Caco-2 (cell line): ENCODE measurements around the gene ARHGEF10L. TPM values are rescaled to one million over a fixed set of nuclear protein-coding genes. Genes with fewer than 3 reads are reported as not detected.

Source experiments
- BruUV-seq: library from RNA; stranded (reverse); fragments of 400-500 nt; replicated peaks from 2 replicates; lab custom pipeline; 2021; lab: Mats Ljungman, UMichigan
- CTCF ChIA-PET: fragments of 300-600 bp; sonication (Branson Sonifier 250); formaldehyde crosslinking; loops from one replicate; lab custom pipeline; 2022; ENCODE audit warnings: antibody characterized with exemption; lab: Charles Lee
- POLR2A ChIA-PET: fragments of 300-600 bp; sonication (Branson Sonifier 250); formaldehyde crosslinking; loops from one replicate; lab custom pipeline; 2022; ENCODE audit warnings: antibody characterized with exemption; lab: Charles Lee
- DNase-seq, 2 experiments: peaks; one replicate each; pipeline versions ENCODE4 v3.0.0 to v3.0.0-alpha.2; 2020 to 2022
- H3K27me3 ChIP-seq: replicated peaks from 2 replicates; pipeline ENCODE4 v1.6.0; 2011; ENCODE audit warnings: low read length; ENCODE audit not compliant: control insufficient read depth, insufficient read depth
- H3K36me3 ChIP-seq: 2 replicates; pipeline ENCODE4 v1.5.1; 2011; ENCODE audit warnings: low read length; ENCODE audit not compliant: control insufficient read depth, insufficient read depth
- H3K4me1 ChIP-seq: fragments of 250-450 bp; sonication (Bioruptor Pico); 2 replicates; pipeline ENCODE4 v1.5.1; 2020; ENCODE audit warnings: mild to moderate bottlenecking
- H3K4me3 ChIP-seq: 2 replicates; pipeline ENCODE4 v1.5.1; 2011; ENCODE audit warnings: low read depth, mild to moderate bottlenecking, control low read depth, low read length
- H3K9me3 ChIP-seq: fragments of 250-450 bp; sonication (Bioruptor Pico); 2 replicates; pipeline ENCODE4 v1.5.1; 2020; ENCODE audit warnings: mild to moderate bottlenecking, moderate library complexity
- H3K27ac Mint-ChIP-seq: one replicate; pipeline ENCODE4 v1.8.0; 2022; ENCODE audit warnings: mixed read lengths; ENCODE audit not compliant: unreplicated experiment
- H3K27me3 Mint-ChIP-seq: one replicate; pipeline ENCODE4 v1.8.0; 2022; ENCODE audit warnings: mixed read lengths; ENCODE audit not compliant: insufficient read depth, unreplicated experiment
- H3K36me3 Mint-ChIP-seq: one replicate; pipeline ENCODE4 v1.8.0; 2022; ENCODE audit warnings: mild to moderate bottlenecking, mixed read lengths; ENCODE audit not compliant: insufficient read depth, unreplicated experiment
- H3K4me1 Mint-ChIP-seq: one replicate; pipeline ENCODE4 v1.8.0; 2022; ENCODE audit warnings: low read depth, mixed read lengths; ENCODE audit not compliant: unreplicated experiment
- H3K4me3 Mint-ChIP-seq: one replicate; pipeline ENCODE4 v1.8.0; 2022; ENCODE audit warnings: mild to moderate bottlenecking, moderate library complexity, mixed read lengths; ENCODE audit not compliant: unreplicated experiment
- H3K9me3 Mint-ChIP-seq: one replicate; pipeline ENCODE4 v1.8.0; 2022; ENCODE audit warnings: mixed read lengths; ENCODE audit not compliant: unreplicated experiment
- CTCF ChIP-seq, 2 experiments: fragments of 200-600 bp in 1 of 2; IDR thresholded peaks; 1 replicate in 1 of 2; 2 replicates in 1 of 2; pipeline versions ENCODE4 v1.5.1 to v1.8.0; 2011 to 2022; ENCODE audit warnings: antibody characterized with exemption in 1 of 2, control low read depth in 1 of 2, inconsistent platforms in 1 of 2, low read depth in 1 of 2, low read length in 1 of 2, mild to moderate bottlenecking in 1 of 2, moderate library complexity in 1 of 2; ENCODE audit not compliant: insufficient read depth in 1 of 2, severe bottlenecking in 1 of 2, unreplicated experiment in 1 of 2
- intact Hi-C: fragments of 100-400 bp; cut with micrococcal nuclease; formaldehyde crosslinking; loops from one replicate; pipeline ENCODE4 v1.10.0; 2022; ENCODE audit not compliant: unreplicated experiment
- total RNA-seq: library from RNA; stranded (reverse); gene quantifications from 2 replicates; pipeline ENCODE4 v1.2.3, GENCODE V29; 2022

Gene ARHGEF10L
- total RNA-seq, 1 experiment from 2014 or later: 31.3 TPM

- H3K4me3 Mint-ChIP-seq: no peak overlapping the region
- peaks cover 10% of the 10 kb centered on the region for H3K9me3 Mint-ChIP-seq
- H3K4me1 Mint-ChIP-seq: no peaks in the 10 kb centered on the region
- intact Hi-C loops: no loop called here
- Histone ChIP-seq H3K27me3 (no peaks in the 10 kb centered on the region), H3K4me1 (no peaks in the 10 kb centered on the region), H3K36me3 (no peaks in the 10 kb centered on the region), H3K9me3 (no peaks in the 10 kb centered on the region), H3K4me3 (no peak overlapping the region)
- no peak overlapping the region for H3K27ac Mint-ChIP-seq
- H3K27me3 Mint-ChIP-seq: peaks cover 9% of the 10 kb centered on the region
- ChIA-PET CTCF (no interaction called here), POLR2A (no interaction called here)
- TF ChIP-seq CTCF (IDR thresholded peaks at IDR 0.05; ENCODE audit: insufficient read depth in 1 of 2, low read depth in 1 of 2, low read length in 1 of 2, severe bottlenecking in 1 of 2, unreplicated experiment in 1 of 2): no peak
- H3K36me3 Mint-ChIP-seq: no peaks in the 10 kb centered on the region
- no peak for DNase-seq
- BruUV-seq: no TSS peak
Measured at GRCh38 chr1:17731460-17731859, 192.0 kb downstream of the ARHGEF10L start.

- TF ChIP-seq CTCF (IDR thresholded peaks at IDR 0.05; ENCODE audit: insufficient read depth in 1 of 2, low read depth in 1 of 2, low read length in 1 of 2, severe bottlenecking in 1 of 2, unreplicated experiment in 1 of 2): no peak
- H3K4me1 Mint-ChIP-seq: no peaks in the 10 kb centered on the region
- intact Hi-C loops: no loop called here
- H3K36me3 Mint-ChIP-seq: no peaks in the 10 kb centered on the region
- H3K4me3 Mint-ChIP-seq: no peak overlapping the region
- Histone ChIP-seq H3K36me3 (no peaks in the 10 kb centered on the region), H3K4me1 (no peaks in the 10 kb centered on the region), H3K27me3 (no peaks in the 10 kb centered on the region), H3K4me3 (no peak overlapping the region), H3K9me3 (no peaks in the 10 kb centered on the region)
- ChIA-PET CTCF (no interaction called here), POLR2A (no interaction called here)
- DNase-seq: no peak
- H3K27ac Mint-ChIP-seq: no peak overlapping the region
- peaks cover 7% of the 10 kb centered on the region for H3K9me3 Mint-ChIP-seq
- BruUV-seq: no TSS peak
- peaks cover 8% of the 10 kb centered on the region for H3K27me3 Mint-ChIP-seq
Measured at GRCh38 chr1:17732475-17732874, 193.0 kb downstream of the ARHGEF10L start.

DNA sequence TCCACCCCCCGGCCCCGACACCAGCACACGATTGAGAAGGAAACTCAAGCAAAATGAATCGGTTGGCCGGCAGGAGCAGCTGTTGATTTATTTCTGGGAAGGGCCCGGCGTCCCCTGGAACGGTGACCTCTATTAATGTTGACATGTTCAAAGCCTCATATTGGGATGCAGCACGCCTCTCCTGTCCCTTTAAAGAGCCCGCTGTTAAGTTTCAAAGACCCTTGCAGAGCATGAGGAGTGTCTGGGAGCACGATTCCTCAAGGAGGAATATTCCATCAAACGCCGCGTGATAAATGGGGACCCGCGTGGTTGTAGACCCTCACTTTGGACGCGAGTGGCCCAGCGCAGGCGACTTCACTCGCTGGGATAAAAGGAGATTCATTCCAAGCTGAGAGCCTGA, 194.2 kb downstream of the ARHGEF10L start:
- H3K36me3 Mint-ChIP-seq: no peaks in the 10 kb centered on the region
- ChIA-PET CTCF (no interaction called here), POLR2A (no interaction called here)
- no peaks in the 10 kb centered on the region for H3K4me1 Mint-ChIP-seq
- no peaks in the 10 kb centered on the region for H3K27me3 ChIP-seq
- no TSS peak for BruUV-seq
- H3K9me3 ChIP-seq: no peaks in the 10 kb centered on the region
- H3K4me1 ChIP-seq: no peaks in the 10 kb centered on the region
- H3K9me3 Mint-ChIP-seq: no peaks in the 10 kb centered on the region
- no peak for DNase-seq
- peaks cover 4% of the 10 kb centered on the region for H3K27me3 Mint-ChIP-seq
- intact Hi-C loops: no loop called here
- TF ChIP-seq CTCF (IDR thresholded peaks at IDR 0.05; ENCODE audit: insufficient read depth in 1 of 2, low read depth in 1 of 2, low read length in 1 of 2, severe bottlenecking in 1 of 2, unreplicated experiment in 1 of 2): no peak
- H3K4me3 ChIP-seq: no peak overlapping the region
- H3K36me3 ChIP-seq: no peaks in the 10 kb centered on the region
- no peak overlapping the region for H3K4me3 Mint-ChIP-seq
- H3K27ac Mint-ChIP-seq: no peak overlapping the region
